DND-41 (cell line): Measurements from ENCODE around the gene ANKRD65.

Source experiments
- EZH2 ChIP-seq: IDR thresholded peaks from 3 replicates; pipeline ENCODE4 v1.6.1; 2012; ENCODE audit warnings: borderline replicate concordance, low read depth, mild to moderate bottlenecking, moderate library complexity, low read length, inconsistent platforms; ENCODE audit not compliant: severe bottlenecking
- TF ChIP-seq, protein P1 (sequence below): IDR thresholded peaks from 2 replicates; pipeline ENCODE4 v1.5.1; 2012; ENCODE audit warnings: borderline replicate concordance, low read length, moderate library complexity, mild to moderate bottlenecking; ENCODE audit not compliant: poor library complexity, severe bottlenecking; ENCODE audit errors: extremely low read depth

DNA sequence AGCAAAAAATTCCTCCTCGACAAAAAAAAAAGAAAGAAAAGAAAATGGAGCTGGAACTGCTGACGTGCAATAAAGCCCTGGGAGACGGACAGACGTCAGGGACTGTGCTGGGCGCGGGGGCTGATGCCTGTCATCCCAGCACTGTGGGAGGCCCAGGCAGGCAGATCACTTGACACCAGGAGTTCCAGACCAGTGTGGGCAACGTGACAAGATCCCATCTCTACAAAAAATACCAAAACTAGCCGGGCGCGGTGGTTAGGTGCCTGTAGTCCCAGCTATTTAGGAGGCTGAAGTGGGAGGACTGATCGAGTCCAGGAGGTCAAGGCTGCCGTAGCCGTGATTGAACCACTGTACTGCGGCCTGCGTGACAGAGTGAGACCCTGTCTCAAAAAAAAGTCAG lies 3.6 kb upstream of the ANKRD65 start:
- TF ChIP-seq, protein P1, sequence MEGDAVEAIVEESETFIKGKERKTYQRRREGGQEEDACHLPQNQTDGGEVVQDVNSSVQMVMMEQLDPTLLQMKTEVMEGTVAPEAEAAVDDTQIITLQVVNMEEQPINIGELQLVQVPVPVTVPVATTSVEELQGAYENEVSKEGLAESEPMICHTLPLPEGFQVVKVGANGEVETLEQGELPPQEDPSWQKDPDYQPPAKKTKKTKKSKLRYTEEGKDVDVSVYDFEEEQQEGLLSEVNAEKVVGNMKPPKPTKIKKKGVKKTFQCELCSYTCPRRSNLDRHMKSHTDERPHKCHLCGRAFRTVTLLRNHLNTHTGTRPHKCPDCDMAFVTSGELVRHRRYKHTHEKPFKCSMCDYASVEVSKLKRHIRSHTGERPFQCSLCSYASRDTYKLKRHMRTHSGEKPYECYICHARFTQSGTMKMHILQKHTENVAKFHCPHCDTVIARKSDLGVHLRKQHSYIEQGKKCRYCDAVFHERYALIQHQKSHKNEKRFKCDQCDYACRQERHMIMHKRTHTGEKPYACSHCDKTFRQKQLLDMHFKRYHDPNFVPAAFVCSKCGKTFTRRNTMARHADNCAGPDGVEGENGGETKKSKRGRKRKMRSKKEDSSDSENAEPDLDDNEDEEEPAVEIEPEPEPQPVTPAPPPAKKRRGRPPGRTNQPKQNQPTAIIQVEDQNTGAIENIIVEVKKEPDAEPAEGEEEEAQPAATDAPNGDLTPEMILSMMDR, result no peak
- TF ChIP-seq EZH2, result no peak
